K562 (cell line): ENCODE data around the gene SDF4. TPM values are rescaled to one million over a fixed set of nuclear protein-coding genes. Genes with fewer than 3 reads are reported as not detected.

Experiments used
- CSDE1 ChIP-seq, 2 experiments: fragments of 450-650 bp; IDR thresholded peaks; 2 replicates each; pipeline ENCODE4 v1.6.1; 2016; ENCODE audit warnings: mild to moderate bottlenecking in 1 of 2
- DNMT1 ChIP-seq: fragments of 450-650 bp; IDR thresholded peaks from 2 replicates; pipeline ENCODE4 v1.6.1; 2016; ENCODE audit warnings: antibody characterized with exemption, mild to moderate bottlenecking
- ETV1 ChIP-seq: fragments of 450-650 bp; conservative IDR thresholded peaks from 2 replicates; pipeline ENCODE4 v1.6.1; 2016; ENCODE audit warnings: missing genetic modification characterization, control low read depth, low read depth, missing compliant biosample characterization
- GABPB2 ChIP-seq: fragments of 250-450 bp; sonication (Bioruptor Pico); conservative IDR thresholded peaks from 2 replicates; pipeline ENCODE4 v1.5.1; 2021; ENCODE audit warnings: mild to moderate bottlenecking
- HDAC6 ChIP-seq: IDR thresholded peaks from 2 replicates; pipeline ENCODE4 v1.6.1; 2012; ENCODE audit warnings: low read depth, mild to moderate bottlenecking, control low read depth, inconsistent platforms, low read length, moderate library complexity
- KDM4B ChIP-seq, 2 experiments: fragments of 450-650 bp in 1 of 2; sonication (generic) in 1 of 2; IDR thresholded peaks; 2 replicates each; pipeline ENCODE4 v1.6.1; 2016 to 2017; ENCODE audit warnings: borderline replicate concordance in 2 of 2, antibody characterized with exemption in 1 of 2, low read depth in 1 of 2, mild to moderate bottlenecking in 1 of 2
- MAFF ChIP-seq: IDR thresholded peaks from 2 replicates; pipeline ENCODE4 v1.6.1; 2012; ENCODE audit warnings: low read length, improper control_type of control experiment
- POLR2H ChIP-seq: IDR thresholded peaks from 2 replicates; pipeline ENCODE4 v1.6.1; 2016; ENCODE audit warnings: missing genetic modification characterization, low read depth, mild to moderate bottlenecking, control low read depth, missing compliant biosample characterization, moderate library complexity
- ZBTB49 ChIP-seq: sonication (generic); formaldehyde crosslinking; IDR thresholded peaks from 2 replicates; pipeline ENCODE4 v1.8.0; 2022; ENCODE audit warnings: missing genetic modification reagents, mild to moderate bottlenecking, borderline replicate concordance
- ZNF24 ChIP-seq: fragments of 450-650 bp; IDR thresholded peaks from 2 replicates; pipeline ENCODE4 v1.6.1; 2016
- ZNF431 ChIP-seq: sonication (generic); formaldehyde crosslinking; IDR thresholded peaks from 2 replicates; pipeline ENCODE4 v1.8.0; 2022; ENCODE audit warnings: mild to moderate bottlenecking, missing genetic modification reagents
- ZNF561 ChIP-seq: fragments of 450-650 bp; formaldehyde crosslinking; conservative IDR thresholded peaks from 2 replicates; pipeline ENCODE4 v1.4.0; 2020; ENCODE audit warnings: mild to moderate bottlenecking, moderate library complexity
- polyA plus RNA-seq, 8 experiments: library from polyadenylated mRNA; depleted of rRNA in 4 of 8; stranded (reverse) in 5 of 8; unstranded in 3 of 8; fragments of >200 nt; fragmentation: Nextera tagmentation in 2 of 8; fragmentation: Illumina TruSeq in 1 of 8; extraction: Ambion mirVana in 2 of 8; extraction: Trizol in 1 of 8; gene quantifications; 2 replicates each; pipeline versions ENCODE4 v1.2.1 to v1.2.3, GENCODE V29; 2011 to 2014; ENCODE audit warnings: inconsistent platforms in 1 of 8, missing spikeins in 1 of 8
- total RNA-seq, 7 experiments: library from RNA; depleted of rRNA in 6 of 7; stranded (reverse); fragments of >200 nt in 6 of 7; fragmentation: Illumina TruSeq in 2 of 7; extraction: Trizol in 2 of 7; gene quantifications; 2 replicates each; pipeline versions ENCODE4 v1.2.1 to v1.2.3, GENCODE V29; 2011 to 2021; ENCODE audit warnings: low replicate concordance in 1 of 7
- TF ChIP-seq, protein P1 (sequence below): sonication (generic); formaldehyde crosslinking; IDR thresholded peaks from 2 replicates; pipeline ENCODE4 v1.5.0; 2020; ENCODE audit warnings: missing genetic modification reagents
- TF ChIP-seq, protein P2 (sequence below), 2 experiments: fragments of 450-650 bp; IDR thresholded peaks; 2 replicates each; pipeline ENCODE4 v1.6.1; 2016; ENCODE audit warnings: mild to moderate bottlenecking in 2 of 2, borderline replicate concordance in 1 of 2, low read depth in 1 of 2, moderate library complexity in 1 of 2

Gene SDF4
- total and polyA plus RNA-seq, 9 of the 15 experiments (the other 6 are each of a cell fraction or from before 2014, with no cell fraction given), result 0.35 to 160 (median 65.2) TPM

GRCh38 chr1:1200876-1201810 lies 30.7 kb downstream of the SDF4 start (continued):
- TF ChIP-seq HDAC6 (no peak), CSDE1 (IDR thresholded peaks at IDR 0.05) (no peak), ETV1 (peak; percentile 26; the same call in 1 of the 2 replicates), ZNF561 (no peak), DNMT1 (no peak), ZNF24 (no peak), GABPB2 (no peak), ZBTB49 (CRISPR knock-in tag) (no peak), POLR2H (tag) (no peak), ZNF431 (CRISPR knock-in tag) (no peak), KDM4B (IDR thresholded peaks at IDR 0.05; ENCODE audit: borderline replicate concordance in 2 of 2, low read depth in 1 of 2) (no peak), MAFF (no peak)
- TF ChIP-seq, protein P1, sequence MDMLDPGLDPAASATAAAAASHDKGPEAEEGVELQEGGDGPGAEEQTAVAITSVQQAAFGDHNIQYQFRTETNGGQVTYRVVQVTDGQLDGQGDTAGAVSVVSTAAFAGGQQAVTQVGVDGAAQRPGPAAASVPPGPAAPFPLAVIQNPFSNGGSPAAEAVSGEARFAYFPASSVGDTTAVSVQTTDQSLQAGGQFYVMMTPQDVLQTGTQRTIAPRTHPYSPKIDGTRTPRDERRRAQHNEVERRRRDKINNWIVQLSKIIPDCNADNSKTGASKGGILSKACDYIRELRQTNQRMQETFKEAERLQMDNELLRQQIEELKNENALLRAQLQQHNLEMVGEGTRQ (CRISPR knock-in tag), result no peak
- TF ChIP-seq, protein P2, sequence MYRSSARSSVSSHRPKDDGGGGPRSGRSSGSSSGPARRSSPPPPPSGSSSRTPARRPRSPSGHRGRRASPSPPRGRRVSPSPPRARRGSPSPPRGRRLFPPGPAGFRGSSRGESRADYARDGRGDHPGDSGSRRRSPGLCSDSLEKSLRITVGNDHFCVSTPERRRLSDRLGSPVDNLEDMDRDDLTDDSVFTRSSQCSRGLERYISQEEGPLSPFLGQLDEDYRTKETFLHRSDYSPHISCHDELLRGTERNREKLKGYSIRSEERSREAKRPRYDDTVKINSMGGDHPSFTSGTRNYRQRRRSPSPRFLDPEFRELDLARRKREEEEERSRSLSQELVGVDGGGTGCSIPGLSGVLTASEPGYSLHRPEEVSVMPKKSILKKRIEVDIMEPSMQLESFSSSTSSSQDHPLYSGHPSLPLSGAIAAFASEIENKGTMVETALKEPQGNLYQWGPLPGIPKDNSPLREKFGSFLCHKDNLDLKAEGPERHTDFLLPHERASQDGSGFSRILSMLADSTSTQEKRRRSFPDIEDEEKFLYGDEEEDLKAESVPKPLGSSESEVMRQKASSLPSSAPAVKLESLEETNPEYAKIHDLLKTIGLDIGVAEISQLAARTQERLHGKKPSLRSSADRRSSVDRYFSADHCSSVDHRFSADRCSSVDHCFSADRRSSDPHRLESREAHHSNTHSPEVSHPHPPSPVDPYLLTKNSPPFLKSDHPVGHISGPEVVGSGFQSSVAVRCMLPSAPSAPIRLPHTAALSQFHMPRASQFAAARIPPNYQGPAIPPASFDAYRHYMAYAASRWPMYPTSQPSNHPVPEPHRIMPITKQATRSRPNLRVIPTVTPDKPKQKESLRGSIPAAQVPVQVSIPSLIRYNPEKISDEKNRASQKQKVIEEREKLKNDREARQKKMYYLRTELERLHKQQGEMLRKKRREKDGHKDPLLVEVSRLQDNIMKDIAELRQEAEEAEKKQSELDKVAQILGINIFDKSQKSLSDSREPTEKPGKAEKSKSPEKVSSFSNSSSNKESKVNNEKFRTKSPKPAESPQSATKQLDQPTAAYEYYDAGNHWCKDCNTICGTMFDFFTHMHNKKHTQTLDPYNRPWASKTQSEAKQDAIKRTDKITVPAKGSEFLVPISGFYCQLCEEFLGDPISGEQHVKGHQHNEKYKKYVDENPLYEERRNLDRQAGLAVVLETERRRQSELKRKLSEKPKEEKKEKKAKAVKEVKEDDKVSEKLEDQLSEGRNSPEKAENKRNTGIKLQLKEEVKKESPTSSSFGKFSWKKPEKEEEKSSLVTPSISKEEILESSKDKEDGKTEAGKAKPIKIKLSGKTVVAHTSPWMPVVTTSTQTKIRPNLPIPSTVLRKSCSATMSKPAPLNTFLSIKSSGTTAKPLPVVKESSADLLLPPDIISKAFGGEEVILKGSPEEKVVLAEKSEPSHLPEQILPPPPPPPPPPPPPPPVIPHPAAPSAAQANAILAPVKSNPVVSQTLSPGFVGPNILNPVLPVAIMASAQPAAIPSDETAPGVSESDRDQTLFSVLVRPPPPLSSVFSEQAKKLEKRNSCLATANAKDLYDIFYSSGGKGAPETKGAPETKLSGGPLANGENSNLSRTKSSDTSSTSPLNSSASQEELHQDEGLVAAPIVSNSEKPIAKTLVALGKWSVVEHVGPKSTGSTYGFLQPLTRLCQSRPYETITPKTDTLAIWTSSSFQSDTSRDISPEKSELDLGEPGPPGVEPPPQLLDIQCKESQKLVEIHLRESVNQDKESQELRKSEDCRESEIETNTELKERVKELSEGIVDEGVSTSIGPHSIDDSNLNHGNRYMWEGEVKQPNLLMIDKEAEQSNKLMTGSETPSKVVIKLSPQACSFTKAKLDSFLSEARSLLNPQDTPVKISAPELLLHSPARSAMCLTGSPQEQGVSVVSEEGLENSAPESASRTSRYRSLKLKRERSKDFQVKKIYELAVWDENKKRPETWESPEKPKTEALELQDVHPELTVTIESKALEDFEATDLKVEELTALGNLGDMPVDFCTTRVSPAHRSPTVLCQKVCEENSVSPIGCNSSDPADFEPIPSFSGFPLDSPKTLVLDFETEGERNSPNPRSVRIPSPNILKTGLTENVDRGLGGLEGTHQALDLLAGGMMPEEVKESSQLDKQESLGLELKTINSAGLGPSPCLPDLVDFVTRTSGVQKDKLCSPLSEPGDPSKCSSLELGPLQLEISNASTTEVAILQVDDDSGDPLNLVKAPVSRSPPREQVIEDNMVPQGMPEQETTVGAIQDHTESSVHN (IDR thresholded peaks at IDR 0.05; ENCODE audit: borderline replicate concordance in 1 of 2, low read depth in 1 of 2), result no peak
